ENCODE measurements around the gene JMJD6.

DNA sequence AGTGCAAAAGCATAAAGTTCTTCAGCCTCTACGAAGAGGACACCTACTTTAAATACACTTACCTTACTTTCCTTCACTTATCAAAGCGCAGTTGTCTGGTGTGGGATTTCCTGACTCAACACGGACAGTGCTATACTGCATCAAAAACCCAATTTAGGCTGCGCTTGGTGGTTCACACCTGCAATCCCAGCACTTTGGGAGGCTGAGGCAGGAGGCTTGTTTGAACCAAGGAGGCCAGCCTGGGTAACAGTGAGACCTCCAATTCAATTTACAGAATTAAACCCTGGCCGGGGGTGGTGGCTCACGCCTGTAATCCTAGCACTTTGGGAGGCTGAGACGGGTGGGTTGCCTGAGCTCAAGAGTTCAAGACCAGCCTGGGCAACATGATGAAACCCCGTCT is 4.1 kb downstream of the JMJD6 start:
- TF ChIP-seq, protein P1, sequence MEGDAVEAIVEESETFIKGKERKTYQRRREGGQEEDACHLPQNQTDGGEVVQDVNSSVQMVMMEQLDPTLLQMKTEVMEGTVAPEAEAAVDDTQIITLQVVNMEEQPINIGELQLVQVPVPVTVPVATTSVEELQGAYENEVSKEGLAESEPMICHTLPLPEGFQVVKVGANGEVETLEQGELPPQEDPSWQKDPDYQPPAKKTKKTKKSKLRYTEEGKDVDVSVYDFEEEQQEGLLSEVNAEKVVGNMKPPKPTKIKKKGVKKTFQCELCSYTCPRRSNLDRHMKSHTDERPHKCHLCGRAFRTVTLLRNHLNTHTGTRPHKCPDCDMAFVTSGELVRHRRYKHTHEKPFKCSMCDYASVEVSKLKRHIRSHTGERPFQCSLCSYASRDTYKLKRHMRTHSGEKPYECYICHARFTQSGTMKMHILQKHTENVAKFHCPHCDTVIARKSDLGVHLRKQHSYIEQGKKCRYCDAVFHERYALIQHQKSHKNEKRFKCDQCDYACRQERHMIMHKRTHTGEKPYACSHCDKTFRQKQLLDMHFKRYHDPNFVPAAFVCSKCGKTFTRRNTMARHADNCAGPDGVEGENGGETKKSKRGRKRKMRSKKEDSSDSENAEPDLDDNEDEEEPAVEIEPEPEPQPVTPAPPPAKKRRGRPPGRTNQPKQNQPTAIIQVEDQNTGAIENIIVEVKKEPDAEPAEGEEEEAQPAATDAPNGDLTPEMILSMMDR (IDR thresholded peaks at IDR 0.05), result no peak
- no peak for TF ChIP-seq POLR2A (IDR thresholded peaks at IDR 0.05)

Data from adrenal gland (tissue), 5 donors.